Mammary epithelial cell (primary cell): Measurements from ENCODE around the gene IPCEF1.

Experiments
- EZH2 ChIP-seq: IDR thresholded peaks from 2 replicates; pipeline ENCODE4 v1.6.1; 2012; ENCODE audit warnings: low read length, inconsistent platforms, borderline replicate concordance
- TF ChIP-seq, protein P1 (sequence below), 2 donors: IDR thresholded peaks in 1 of 2; conservative IDR thresholded peaks in 1 of 2; 2 replicates each; pipeline ENCODE4 v1.5.1; 2011 to 2012; ENCODE audit warnings: inconsistent platforms in 2 of 2, low read length in 2 of 2, mild to moderate bottlenecking in 2 of 2, control low read depth in 1 of 2, low read depth in 1 of 2; ENCODE audit not compliant: insufficient read depth in 1 of 2; ENCODE audit errors: extremely low read depth in 1 of 2

DNA sequence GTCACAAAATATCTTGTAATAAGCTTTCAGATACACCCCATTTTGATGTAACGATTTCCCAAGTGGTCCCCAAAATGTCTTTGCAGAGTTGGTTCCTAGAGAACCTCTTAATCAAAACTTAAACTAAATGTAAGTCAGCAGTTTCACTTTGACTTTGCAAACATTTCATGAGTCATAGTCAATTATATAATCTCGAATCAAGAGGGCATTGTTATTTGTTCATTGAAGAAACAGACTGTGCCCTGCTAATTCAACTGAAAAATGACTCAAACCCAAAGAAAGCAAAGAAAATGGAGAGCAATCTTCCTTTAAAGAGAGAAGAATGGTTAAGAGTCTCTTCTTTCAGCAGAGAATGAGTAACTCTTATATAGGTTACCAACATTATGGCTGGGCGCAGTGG, 58.3 kb downstream of the IPCEF1 start:
- TF ChIP-seq, protein P1, sequence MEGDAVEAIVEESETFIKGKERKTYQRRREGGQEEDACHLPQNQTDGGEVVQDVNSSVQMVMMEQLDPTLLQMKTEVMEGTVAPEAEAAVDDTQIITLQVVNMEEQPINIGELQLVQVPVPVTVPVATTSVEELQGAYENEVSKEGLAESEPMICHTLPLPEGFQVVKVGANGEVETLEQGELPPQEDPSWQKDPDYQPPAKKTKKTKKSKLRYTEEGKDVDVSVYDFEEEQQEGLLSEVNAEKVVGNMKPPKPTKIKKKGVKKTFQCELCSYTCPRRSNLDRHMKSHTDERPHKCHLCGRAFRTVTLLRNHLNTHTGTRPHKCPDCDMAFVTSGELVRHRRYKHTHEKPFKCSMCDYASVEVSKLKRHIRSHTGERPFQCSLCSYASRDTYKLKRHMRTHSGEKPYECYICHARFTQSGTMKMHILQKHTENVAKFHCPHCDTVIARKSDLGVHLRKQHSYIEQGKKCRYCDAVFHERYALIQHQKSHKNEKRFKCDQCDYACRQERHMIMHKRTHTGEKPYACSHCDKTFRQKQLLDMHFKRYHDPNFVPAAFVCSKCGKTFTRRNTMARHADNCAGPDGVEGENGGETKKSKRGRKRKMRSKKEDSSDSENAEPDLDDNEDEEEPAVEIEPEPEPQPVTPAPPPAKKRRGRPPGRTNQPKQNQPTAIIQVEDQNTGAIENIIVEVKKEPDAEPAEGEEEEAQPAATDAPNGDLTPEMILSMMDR (conservative IDR thresholded peaks at IDR 0.05 in 1 of 2, IDR thresholded peaks at IDR 0.05 in 1 of 2; ENCODE audit: extremely low read depth in 1 of 2, insufficient read depth in 1 of 2, low read depth in 1 of 2, low read length in 2 of 2): no peak
- TF ChIP-seq EZH2: no peak
